WERI-Rb-1 (cell line): ENCODE measurements around the gene EML1.

Experiments used
- DNase-seq: peaks from one replicate; pipeline ENCODE4 v3.0.0-alpha.2; 2020
- H3K27ac ChIP-seq: fragments of 250-450 bp; sonication (Bioruptor Pico); 2 replicates; pipeline ENCODE4 v1.5.1; 2020; ENCODE audit warnings: mild to moderate bottlenecking, moderate library complexity
- H3K27me3 ChIP-seq: fragments of 250-450 bp; sonication (Bioruptor Pico); 2 replicates; pipeline ENCODE4 v1.5.1; 2021; ENCODE audit warnings: mild to moderate bottlenecking, low read depth, moderate library complexity; ENCODE audit not compliant: insufficient read depth, severe bottlenecking
- H3K36me3 ChIP-seq: fragments of 250-450 bp; sonication (Bioruptor Pico); 2 replicates; pipeline ENCODE4 v1.5.1; 2020; ENCODE audit warnings: mild to moderate bottlenecking, moderate library complexity
- H3K4me3 ChIP-seq: 2 replicates; pipeline ENCODE4 v1.5.1; 2011; ENCODE audit warnings: low read depth, mild to moderate bottlenecking, control low read depth, low read length
- H3K9me3 ChIP-seq: fragments of 250-450 bp; sonication (Bioruptor Pico); 2 replicates; pipeline ENCODE4 v1.5.1; 2021; ENCODE audit warnings: mild to moderate bottlenecking, moderate library complexity; ENCODE audit not compliant: severe bottlenecking
- CTCF ChIP-seq: IDR thresholded peaks from 2 replicates; pipeline ENCODE4 v1.5.1; 2011; ENCODE audit warnings: low read depth, mild to moderate bottlenecking, control low read depth, inconsistent platforms, low read length

The EML1 gene

GRCh38 chr14:99909513-99910064 is 116.4 kb downstream of the EML1 start:
- 0 out of 2 replicates have a peak, but pooled peaks have one; percentile 10 for TF ChIP-seq CTCF
- peaks cover 68% of the 10 kb centered on the region for H3K36me3 ChIP-seq
- H3K4me3 ChIP-seq: no peak overlapping the region
- no peaks in the 10 kb centered on the region for H3K9me3 ChIP-seq
- peak overlapping the region; percentile 51 for H3K27ac ChIP-seq
- H3K27me3 ChIP-seq: no peaks in the 10 kb centered on the region
- peak; percentile 42 for DNase-seq

- DNase-seq: no peak
- Histone ChIP-seq H3K4me3 (no peak overlapping the region), H3K36me3 (peaks cover 64% of the 10 kb centered on the region), H3K27ac (peak overlapping the region; percentile 51), H3K9me3 (no peaks in the 10 kb centered on the region), H3K27me3 (no peaks in the 10 kb centered on the region)
- TF ChIP-seq CTCF: no peak
Observed at GRCh38 chr14:99910337-99911309, 117.4 kb downstream of the EML1 start.

GRCh38 chr14:99915305-99916090 is 122.3 kb downstream of the EML1 start:
- no peak for TF ChIP-seq CTCF
- no peaks in the 10 kb centered on the region for H3K27me3 ChIP-seq
- H3K9me3 ChIP-seq: no peaks in the 10 kb centered on the region
- no peak overlapping the region for H3K4me3 ChIP-seq
- no peak for DNase-seq
- peaks cover 76% of the 10 kb centered on the region for H3K36me3 ChIP-seq
- H3K27ac ChIP-seq: no peak overlapping the region

- H3K27ac ChIP-seq: no peak overlapping the region
- H3K4me3 ChIP-seq: no peak overlapping the region
- no peaks in the 10 kb centered on the region for H3K9me3 ChIP-seq
- H3K36me3 ChIP-seq: peaks cover 76% of the 10 kb centered on the region
- no peak for DNase-seq
- no peak for TF ChIP-seq CTCF
- no peaks in the 10 kb centered on the region for H3K27me3 ChIP-seq
Observed at GRCh38 chr14:99916091-99916383, 122.8 kb downstream of the EML1 start.

GRCh38 chr14:99918781-99919180 is 125.6 kb downstream of the EML1 start:
- Histone ChIP-seq H3K9me3 (no peaks in the 10 kb centered on the region), H3K27me3 (no peaks in the 10 kb centered on the region), H3K36me3 (peaks cover 80% of the 10 kb centered on the region), H3K4me3 (no peak overlapping the region), H3K27ac (no peak overlapping the region)
- DNase-seq: no peak
- no peak for TF ChIP-seq CTCF
